T47D (cell line): ENCODE results near the gene OLIG2.

ENCODE experiments used
- DNase-seq, 2 experiments: peaks; one replicate each; pipeline versions ENCODE4 v3.0.0 to v3.0.0-alpha.2; 2011 to 2012; ENCODE audit warnings: low read depth in 1 of 2, low spot score in 1 of 2
- JUND ChIP-seq: IDR thresholded peaks from 2 replicates; pipeline ENCODE4 v1.6.1; 2012; ENCODE audit warnings: low read depth
- in situ Hi-C: cut with HindIII; loops from 2 replicates; pipeline ENCODE4 v1.10.0; 2016; ENCODE audit warnings: low sequenced_read_pairs, low pct_unique_long_range_greater_than_20kb

The OLIG2 gene

DNA sequence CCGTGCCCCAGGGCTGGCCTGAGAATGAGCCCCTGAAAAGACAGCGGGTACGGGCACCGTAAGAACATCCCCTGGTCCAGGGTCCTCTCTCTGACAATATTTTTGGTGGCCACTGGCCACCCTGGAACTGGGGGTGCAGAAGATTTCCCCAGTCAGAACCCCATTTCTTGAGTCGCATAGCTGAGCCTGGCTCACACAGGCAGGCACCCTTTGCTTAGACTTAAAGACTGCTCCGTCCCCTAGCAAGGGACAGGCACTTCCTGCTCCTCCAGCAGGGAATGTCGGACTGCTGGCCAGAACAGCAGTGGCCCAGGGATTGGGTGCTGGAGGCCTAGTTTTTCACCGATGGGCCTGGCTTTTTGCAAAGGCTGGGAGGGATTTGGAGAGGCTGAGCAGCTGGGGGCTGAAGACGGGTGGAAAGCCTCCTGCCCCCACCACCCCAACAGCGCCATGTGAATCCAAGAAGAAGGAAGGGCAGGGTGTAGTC lies 4.3 kb downstream of the OLIG2 start:
- no peak for TF ChIP-seq JUND
- no peak for DNase-seq
- in situ Hi-C loops = no loop called here

DNA sequence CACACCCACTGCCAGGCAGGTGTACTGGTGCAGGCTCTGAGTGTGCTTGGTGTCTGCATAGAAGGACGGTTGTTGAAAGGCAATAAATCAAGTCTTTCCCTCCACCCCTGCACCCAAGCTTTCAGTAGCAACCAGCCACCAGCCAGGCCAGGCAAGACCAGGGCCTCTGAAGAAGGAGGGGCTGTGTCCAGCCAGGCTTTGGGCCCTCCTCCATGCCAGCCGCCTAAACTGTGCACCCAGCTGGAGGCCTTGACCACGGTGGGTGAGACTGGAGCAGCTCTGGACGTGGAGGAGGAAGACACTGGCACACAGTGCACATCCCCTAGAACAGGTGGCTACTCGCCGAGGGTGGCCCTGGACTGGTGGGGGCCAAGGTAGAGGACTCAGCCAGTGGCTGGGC lies 4.9 kb downstream of the OLIG2 start:
- DNase-seq = no peak
- in situ Hi-C loops = no loop called here
- TF ChIP-seq JUND = no peak

DNA sequence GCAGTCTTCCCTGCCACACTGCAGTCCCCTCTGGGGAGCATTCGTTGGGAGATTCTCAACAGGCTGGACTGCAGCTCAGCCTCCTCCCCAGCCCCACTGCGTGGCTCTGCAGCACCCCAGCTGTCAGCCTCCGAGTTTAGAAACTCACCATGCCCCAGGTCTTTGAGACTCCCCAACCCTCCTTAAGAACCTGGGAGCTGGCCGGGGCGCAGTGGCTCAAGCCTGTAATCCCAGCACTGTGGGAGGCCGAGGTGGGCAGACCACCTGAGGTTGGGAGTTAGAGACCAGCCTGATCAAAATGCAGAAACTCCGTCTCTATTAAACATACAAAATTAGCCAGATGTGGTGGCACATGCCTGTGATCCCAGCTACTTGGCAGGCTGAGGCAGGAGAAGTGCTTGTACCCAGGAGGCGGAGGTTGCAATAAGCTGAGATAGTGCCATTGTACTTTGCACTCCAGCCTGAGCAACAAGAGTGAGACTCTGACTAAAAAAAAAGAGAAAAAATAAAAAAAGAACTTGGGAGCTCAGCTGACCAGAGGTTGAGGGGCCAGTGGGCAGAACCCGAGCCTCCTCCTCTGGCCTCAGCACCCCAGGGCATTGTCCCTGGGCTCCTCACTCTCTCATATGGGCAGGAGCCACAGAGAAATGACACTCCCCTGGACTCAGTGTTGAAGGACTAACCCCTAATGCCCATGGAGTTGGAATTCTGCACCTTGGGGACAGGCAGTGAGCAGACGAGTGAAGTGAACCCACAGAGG lies 5.6 kb downstream of the OLIG2 start:
- no peak for TF ChIP-seq JUND
- no peak for DNase-seq
- in situ Hi-C loops = no loop called here

GRCh38 chr21:33032434-33033047 lies 6.8 kb downstream of the OLIG2 start:
- TF ChIP-seq JUND = no peak
- no peak for DNase-seq

GRCh38 chr21:33033094-33033951 lies 7.6 kb downstream of the OLIG2 start:
- in situ Hi-C loops = no loop called here
- no peak for TF ChIP-seq JUND
- no peak for DNase-seq

More at GRCh38 chr21:33032434-33033047, 6.8 kb downstream of the OLIG2 start:
- in situ Hi-C loops = no loop called here

- TF ChIP-seq JUND = no peak
- in situ Hi-C loops = no loop called here
- no peak for DNase-seq
Measured at GRCh38 chr21:33033961-33034413, 8.3 kb downstream of the OLIG2 start.

- no peak for DNase-seq
- no peak for TF ChIP-seq JUND
- in situ Hi-C loops = no loop called here
Measured at GRCh38 chr21:33035147-33035546, 9.4 kb downstream of the OLIG2 start.

GRCh38 chr21:33036430-33037162 lies 10.9 kb downstream of the OLIG2 start:
- TF ChIP-seq JUND = no peak
- in situ Hi-C loops = no loop called here
- DNase-seq = no peak

DNA sequence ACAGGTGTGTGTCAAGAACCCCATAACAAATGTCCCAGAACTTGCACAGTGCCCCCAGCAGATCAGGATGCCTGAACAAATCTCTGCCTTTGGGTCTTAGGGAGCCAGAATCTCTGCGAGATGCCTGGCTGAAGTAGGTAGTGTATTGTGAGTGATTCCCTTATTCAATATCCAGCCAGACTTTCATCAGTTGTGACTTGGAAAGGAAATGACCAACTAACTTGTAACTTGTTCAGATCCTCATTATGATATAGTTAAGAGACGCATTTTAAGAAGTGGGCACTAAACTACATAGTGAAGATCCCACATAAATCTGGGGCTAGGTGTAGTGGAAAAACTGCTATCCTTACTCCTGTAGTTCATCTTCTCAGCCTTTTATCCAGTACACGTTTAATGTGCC lies 11.8 kb downstream of the OLIG2 start:
- DNase-seq = no peak
- TF ChIP-seq JUND = no peak
- in situ Hi-C loops = no loop called here

GRCh38 chr21:33039536-33039935 lies 13.8 kb downstream of the OLIG2 start:
- in situ Hi-C loops = no loop called here
- TF ChIP-seq JUND = no peak

DNA sequence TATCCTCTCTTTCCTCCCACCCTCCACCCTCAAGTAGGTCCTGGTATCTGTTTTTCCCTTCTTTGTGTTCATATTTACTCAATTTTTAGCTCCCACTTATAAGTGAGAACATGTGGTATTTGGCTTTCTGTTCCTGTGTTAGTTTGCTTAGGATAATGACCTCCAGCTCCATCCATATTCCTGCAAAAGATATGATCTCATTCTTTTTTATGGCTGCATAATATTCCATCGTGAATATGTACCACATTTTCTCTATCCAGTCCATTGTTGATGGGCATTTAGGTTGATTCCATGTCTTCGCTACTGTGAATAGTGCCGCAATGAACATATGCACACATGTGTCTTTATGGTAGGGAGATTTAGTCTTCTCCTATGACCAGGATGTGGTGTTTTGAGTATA lies 14.5 kb downstream of the OLIG2 start:
- no peak for DNase-seq
- in situ Hi-C loops = no loop called here
- no peak for TF ChIP-seq JUND

More at GRCh38 chr21:33039536-33039935, 13.8 kb downstream of the OLIG2 start:
- no peak for DNase-seq

GRCh38 chr21:33041981-33042380 lies 16.2 kb downstream of the OLIG2 start:
- in situ Hi-C loops = no loop called here
- no peak for DNase-seq
- TF ChIP-seq JUND = no peak
